T-helper 1 cell treated with Interleukin-12 subunit alpha and Interleukin-12 subunit beta and Interleukin-4 antibody, amounts not matched to agents 30 ng/mL and 1 ng/mL, for 36 hours (primary cell): ENCODE data around the gene TP53I3. TPM values are rescaled to one million over a fixed set of nuclear protein-coding genes. Genes with fewer than 3 reads are reported as not detected.
"Not testable (repeated sequence)": the region's sequence is repeated elsewhere in the genome, so short reads cannot be mapped to it uniquely, and the experiment has no call there.

Experiments used
- intact Hi-C: fragments of 100-400 bp; cut with micrococcal nuclease; formaldehyde crosslinking; loops from one replicate; pipeline ENCODE4 v1.15.1; 2024
- total RNA-seq: library from RNA; stranded (reverse); gene quantifications from 2 replicates; pipeline ENCODE4 v1.2.3, GENCODE V29; 2022

The TP53I3 gene
- total RNA-seq, 1 donor from 2014 or later = 0.91 TPM

- intact Hi-C loops = no loop called here
Measured at GRCh38 chr2:24101992-24102391, 17.4 kb upstream of the TP53I3 start.

DNA sequence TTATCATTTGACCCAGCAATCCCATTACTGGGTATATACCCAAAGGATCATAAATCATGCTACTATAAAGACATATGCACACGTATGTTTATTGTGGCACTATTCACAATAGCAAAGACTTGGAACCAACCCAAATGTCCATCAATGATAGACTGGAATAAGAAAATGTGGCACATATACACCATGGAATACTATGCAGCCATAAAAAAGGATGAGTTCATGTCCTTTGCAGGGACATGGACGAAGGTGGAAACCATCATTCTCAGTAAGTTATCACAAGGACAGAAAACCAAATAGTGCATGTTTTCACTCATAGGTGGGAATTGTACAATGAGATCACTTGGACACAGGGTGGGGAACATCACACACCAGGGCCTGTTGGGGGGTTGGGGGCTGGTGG lies 16.1 kb upstream of the TP53I3 start:
- intact Hi-C loops = not testable (repeated sequence)

- intact Hi-C loops = not testable (repeated sequence)
Measured at GRCh38 chr2:24095171-24095677, 10.6 kb upstream of the TP53I3 start.

DNA sequence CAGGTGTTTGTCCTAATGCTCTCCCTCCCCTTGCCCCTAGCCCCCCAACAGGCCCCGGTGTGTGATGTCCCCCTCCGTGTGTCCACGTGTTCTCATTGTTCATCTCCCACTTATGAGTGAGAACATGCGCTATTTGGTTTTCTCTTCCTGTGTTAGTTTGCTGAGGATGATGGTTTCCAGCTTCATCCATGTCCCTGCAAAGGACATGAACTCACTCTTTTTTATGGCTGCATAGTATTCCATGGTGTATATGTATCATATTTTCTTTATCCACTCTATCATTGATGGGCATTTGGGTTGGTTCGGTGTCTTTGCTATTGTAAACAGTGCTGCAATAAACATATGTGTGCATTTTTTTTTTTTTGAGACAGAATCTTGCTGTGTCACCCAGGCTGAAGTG lies 8.6 kb upstream of the TP53I3 start:
- intact Hi-C loops = not testable (repeated sequence)

- intact Hi-C loops = no loop called here
Measured at GRCh38 chr2:24088821-24089359, 4.3 kb upstream of the TP53I3 start.

DNA sequence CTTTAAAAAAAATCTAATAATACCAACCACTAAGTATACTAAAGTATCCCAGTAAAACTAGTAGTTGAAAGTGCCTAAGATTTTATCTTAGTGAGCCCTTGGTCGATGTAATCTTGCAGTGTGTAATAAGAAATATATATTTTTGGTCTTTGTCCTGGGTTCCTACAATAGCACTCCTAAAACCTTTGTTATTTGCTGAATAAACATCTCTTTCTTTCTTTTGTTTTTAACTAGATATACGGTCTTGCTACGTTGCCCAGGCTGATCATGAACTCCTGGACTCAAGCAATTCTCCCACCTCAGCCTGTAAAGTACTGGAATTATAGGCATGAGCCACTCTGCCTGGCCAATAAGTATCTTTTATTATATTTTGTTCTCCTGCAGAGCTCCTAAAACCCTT lies 2.4 kb upstream of the TP53I3 start:
- intact Hi-C loops = no loop called here

GRCh38 chr2:24086241-24086640 lies 1.6 kb upstream of the TP53I3 start:
- intact Hi-C loops = no loop called here

GRCh38 chr2:24085200-24085489 lies 511 bp upstream of the TP53I3 start:
- intact Hi-C loops = loop anchor here (2.0 kb wide), 3 partner anchors 38 to 276 kb away; partner anchors contain the start of genes FAM228B, ITSN2, PFN4 and WDCP

- intact Hi-C loops = loop anchor here (1.0 to 2.0 kb wide), 8 partner anchors 7 to 299 kb away; partner anchors contain the start of genes ATAD2B, FAM228B, ITSN2 and PFN4
Measured at GRCh38 chr2:24083567-24084385, 858 bp downstream of the TP53I3 start.

GRCh38 chr2:24082787-24083566 lies 1.7 kb downstream of the TP53I3 start:
- intact Hi-C loops = no loop called here

DNA sequence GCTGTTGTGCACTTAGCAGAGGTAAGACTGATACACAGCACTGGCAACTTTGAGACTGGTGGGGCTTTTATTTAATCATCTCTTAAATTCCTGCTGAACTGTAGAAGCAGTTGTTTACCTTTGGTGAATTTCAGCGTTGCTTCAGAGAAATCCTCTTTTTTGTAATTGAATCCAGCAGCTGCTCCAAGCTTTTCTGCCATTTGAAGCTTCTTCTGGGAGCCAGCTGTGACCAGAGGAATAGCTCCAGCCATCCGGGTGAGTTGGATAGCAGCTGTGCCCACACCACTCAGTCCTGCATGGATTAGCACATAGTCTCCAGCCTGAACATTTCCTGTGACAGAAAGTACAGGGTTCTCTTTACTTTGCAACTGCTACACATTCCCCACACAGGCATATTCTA lies 3.9 kb downstream of the TP53I3 start:
- intact Hi-C loops = no loop called here

DNA sequence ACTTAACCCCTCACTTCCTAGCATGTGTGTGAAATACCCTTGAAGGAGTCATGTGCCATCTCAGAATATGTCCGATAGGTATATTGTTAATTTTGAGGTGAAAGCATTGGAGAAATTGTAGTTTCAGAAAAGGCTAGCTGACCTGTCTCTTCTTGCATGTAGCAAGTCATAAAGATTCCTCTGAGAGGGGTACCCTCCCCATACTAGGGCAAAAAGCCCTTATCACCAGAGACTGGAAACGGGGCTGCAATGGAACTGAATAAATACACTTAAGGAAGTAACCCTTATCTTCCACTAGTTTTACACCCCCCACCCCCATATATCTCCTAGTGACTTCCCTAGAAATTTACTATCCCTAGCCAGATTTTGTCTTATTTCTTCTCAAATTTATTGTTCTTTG lies 6.8 kb downstream of the TP53I3 start:
- intact Hi-C loops = loop anchor here (2.0 to 10.0 kb wide), 8 partner anchors 253 to 1957 kb away; partner anchors contain the start of genes ASXL2, CENPO, EFR3B and ITSN2

DNA sequence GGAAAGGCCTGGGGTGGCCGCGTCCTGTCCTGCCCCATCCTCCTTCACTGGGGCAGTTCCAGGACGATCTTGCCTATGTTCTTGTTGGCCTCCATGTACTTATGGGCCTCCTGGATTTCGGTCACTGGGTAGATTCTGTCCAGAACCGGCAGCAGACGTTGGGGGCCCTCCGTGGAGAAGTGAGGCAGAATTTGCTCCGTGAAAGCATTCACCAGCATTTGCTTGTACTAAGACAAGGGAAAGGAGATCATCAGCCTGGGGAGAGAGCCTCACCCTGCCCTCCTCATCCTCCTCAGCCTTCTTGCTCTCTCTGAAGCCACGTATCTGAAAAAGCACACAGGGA lies 7.1 kb downstream of the TP53I3 start:
- intact Hi-C loops = loop anchor here (2.0 to 10.0 kb wide), 8 partner anchors 253 to 1957 kb away; partner anchors contain the start of genes ASXL2, CENPO, EFR3B and ITSN2

GRCh38 chr2:24076849-24077534 lies 7.6 kb downstream of the TP53I3 start:
- intact Hi-C loops = loop anchor here (1.0 to 10.0 kb wide), 16 partner anchors 7 to 1958 kb away; partner anchors contain the start of genes ASXL2, ATAD2B, CENPO and DNAJC27

DNA sequence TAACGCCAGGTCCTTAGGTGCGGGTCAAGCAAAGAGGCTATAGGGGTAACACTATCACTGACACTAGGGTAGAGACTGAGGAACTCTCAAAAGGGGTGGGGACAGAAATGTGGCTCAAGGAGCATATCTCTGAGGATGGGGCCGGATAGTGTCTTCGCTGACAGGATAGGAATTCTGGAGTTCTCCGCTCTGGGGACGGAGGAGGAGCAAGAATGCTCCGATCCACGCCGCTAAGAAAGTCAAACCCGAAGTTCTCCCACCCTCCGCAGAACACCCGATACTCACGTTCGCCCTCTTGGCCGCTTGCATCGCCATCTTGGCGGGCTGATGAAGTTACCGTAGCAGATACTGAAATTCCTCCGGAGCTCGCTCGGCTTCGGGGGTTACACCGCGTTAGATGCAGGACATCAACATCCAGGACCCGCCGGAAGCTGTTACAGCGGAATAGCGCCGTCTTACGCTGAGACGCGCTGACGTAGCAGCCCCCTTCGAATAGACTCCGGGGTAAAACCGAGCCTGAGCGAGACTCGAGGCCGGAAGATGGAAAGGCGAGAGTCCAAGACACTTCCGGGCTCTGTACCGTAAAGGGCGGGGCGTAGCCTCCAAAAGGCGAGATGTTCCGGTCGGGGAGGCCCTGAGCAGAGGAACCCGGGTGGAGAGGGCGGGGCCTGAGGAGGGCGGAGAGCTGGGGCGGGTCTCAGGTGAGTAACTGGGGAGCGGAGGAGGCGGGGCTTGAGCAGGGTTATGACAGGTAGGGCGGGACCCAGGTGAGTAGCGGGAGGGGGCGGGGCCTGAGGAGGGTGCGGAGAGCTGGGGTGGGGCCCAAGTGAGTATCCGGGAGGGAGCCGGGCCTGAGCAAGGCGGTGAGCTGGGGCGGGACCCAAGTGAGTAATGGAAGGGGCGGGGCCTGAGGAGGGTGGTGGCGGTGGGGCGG lies 8.5 kb downstream of the TP53I3 start, which contains the start of gene SF3B6:
Gene SF3B6 (minus strand): TSS at position 412 of the 934 bp plus-strand sequence. CDS start 97 bp downstream, at position 315.
- intact Hi-C loops = loop anchor here (1.0 to 10.0 kb wide), 16 partner anchors 8 to 1959 kb away; partner anchors contain the start of genes ASXL2, ATAD2B, CENPO and DNAJC27

GRCh38 chr2:24075259-24075658 lies 9.4 kb downstream of the TP53I3 start:
- intact Hi-C loops = loop anchor here (10.0 kb wide), 1 partner anchor 1960 kb away; the partner anchor contains the start of gene RAB10

- intact Hi-C loops = loop anchor here (10.0 kb wide), 1 partner anchor 1961 kb away; the partner anchor contains the start of gene RAB10
Measured at GRCh38 chr2:24073816-24074215, 10.8 kb downstream of the TP53I3 start.

DNA sequence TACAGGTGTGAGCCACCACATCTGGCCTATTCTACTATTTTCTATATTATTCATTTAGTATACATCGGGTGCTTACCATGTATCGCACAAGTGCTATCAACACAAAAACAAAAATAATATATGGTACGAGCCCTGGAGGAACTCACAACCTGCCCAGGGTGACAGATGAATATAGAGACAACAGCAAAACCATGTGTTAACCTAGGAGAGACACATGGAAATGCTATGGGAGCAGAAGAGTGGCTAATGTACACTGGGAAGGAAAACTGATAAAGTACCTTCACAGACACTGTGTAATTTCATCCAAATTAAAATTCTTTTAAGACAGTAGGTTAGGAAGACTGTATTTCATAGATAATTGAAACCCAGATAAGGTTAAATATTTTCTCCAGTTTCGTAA lies 12.4 kb downstream of the TP53I3 start:
- intact Hi-C loops = loop anchor here (10.0 kb wide), 1 partner anchor 1963 kb away; the partner anchor contains the start of gene RAB10

DNA sequence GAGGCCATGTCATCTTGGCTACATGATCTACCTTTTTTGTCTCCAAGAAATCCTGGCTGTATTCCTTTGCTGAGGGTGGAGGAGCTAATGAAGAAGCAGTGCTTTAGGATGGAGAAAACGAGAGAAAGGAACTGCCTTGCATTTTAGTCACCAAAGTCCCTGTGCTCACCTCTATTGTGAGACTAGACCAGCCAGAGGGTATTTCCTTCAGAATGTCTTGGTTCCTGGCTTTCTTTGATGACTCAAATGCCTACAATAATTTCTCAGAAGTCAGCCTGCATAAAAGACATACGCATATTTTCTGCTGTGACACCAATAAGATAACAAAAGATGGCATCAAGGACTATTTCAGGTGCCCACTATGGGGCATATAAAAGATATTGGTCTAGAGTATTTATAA lies 19.3 kb downstream of the TP53I3 start:
- intact Hi-C loops = no loop called here
